Thyroid gland (tissue), 4 donors: Measurements from ENCODE around the gene RNPEPL1. TPM values are rescaled to one million over a fixed set of nuclear protein-coding genes. Genes with fewer than 3 reads are reported as not detected.

Experiments
- DNase-seq, 2 donors: peaks; one replicate each; pipeline ENCODE4 v3.0.0-alpha.2; 2019
- H3K27ac ChIP-seq, 3 donors: fragments of 200-600 bp; sonication (generic); 1 replicate in 2 of 3; 2 replicates in 1 of 3; pipeline ENCODE4 v1.5.1; 2016 to 2019; ENCODE audit warnings: mild to moderate bottlenecking in 1 of 3, moderate library complexity in 1 of 3
- H3K27me3 ChIP-seq: fragments of 200-600 bp; sonication (generic); one replicate; pipeline ENCODE4 v1.5.1; 2019
- H3K36me3 ChIP-seq, 2 donors: fragments of 200-600 bp; sonication (generic); one replicate each; pipeline ENCODE4 v1.5.1; 2016 to 2019
- H3K4me1 ChIP-seq, 2 donors: fragments of 200-600 bp; sonication (generic); one replicate each; pipeline ENCODE4 v1.5.1; 2017 to 2019
- H3K4me3 ChIP-seq, 3 donors: fragments of 200-600 bp; sonication (generic); replicated peaks in 1 of 3; 1 replicate in 2 of 3; 2 replicates in 1 of 3; pipeline ENCODE4 v1.5.1; 2016; ENCODE audit warnings: mild to moderate bottlenecking in 1 of 3
- H3K9me3 ChIP-seq: fragments of 200-600 bp; sonication (generic); one replicate; pipeline ENCODE4 v1.5.1; 2017
- CTCF ChIP-seq, 6 experiments: fragments of 200-600 bp in 3 of 6; fragments of 450-650 bp in 3 of 6; sonication (generic) in 3 of 6; IDR thresholded peaks; one replicate each; pipeline ENCODE4 v1.5.1; 2016 to 2019; ENCODE audit warnings: antibody characterized with exemption in 6 of 6, mild to moderate bottlenecking in 2 of 6, inconsistent platforms in 1 of 6, moderate library complexity in 1 of 6
- POLR2A ChIP-seq, 2 donors: fragments of 450-650 bp; IDR thresholded peaks; one replicate each; pipeline ENCODE4 v1.6.1; 2017; ENCODE audit warnings: antibody characterized with exemption in 2 of 2, mild to moderate bottlenecking in 2 of 2, moderate library complexity in 1 of 2
- WGBS, 2 donors: methylation state at CpG; one replicate each; pipeline ENCODE4 v1.1.5; 2017; 5-methylcytosine and 5-hydroxymethylcytosine counted together
- intact Hi-C: fragments of 100-400 bp; cut with DNase I; formaldehyde crosslinking; loops from one replicate; pipeline ENCODE4 v1.15.1; 2023
- total RNA-seq, 4 donors: library from RNA; depleted of rRNA; stranded (reverse); fragments of >200 nt; gene quantifications; one replicate each; pipeline ENCODE4 v1.2.3, GENCODE V29; 2016

RNPEPL1 gene
- total RNA-seq, 4 donors from 2014 or later, result 20.0 to 45.5 (median 37.3) TPM

DNA sequence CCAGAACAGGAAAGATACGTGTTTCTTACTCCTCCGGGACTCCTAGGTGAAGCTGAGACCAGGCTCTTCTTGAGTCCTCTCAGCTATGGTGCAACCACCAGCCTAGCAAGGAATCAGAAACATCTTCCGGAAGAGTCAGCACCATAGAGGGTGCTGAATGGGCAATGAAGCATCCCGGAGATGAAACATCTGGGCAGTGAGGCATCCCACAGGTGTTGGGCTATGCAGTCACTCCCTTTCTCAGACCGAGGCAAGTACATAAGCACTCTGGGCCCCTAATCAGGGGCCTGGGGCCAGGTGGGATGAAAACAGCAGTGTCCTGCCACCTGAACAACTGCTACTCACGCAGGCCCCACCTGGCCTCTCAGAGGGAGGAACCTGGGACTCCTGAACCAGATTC lies 16.8 kb downstream of the RNPEPL1 start:
- Histone ChIP-seq H3K27ac (no peak overlapping the region), H3K27me3 (no peaks in the 10 kb centered on the region), H3K4me3 (peak overlapping the region in 1 of 3 donors; percentile 89), H3K4me1 (peaks cover 29 to 40% of the 10 kb centered on the region in 2 donors), H3K36me3 (no peaks in the 10 kb centered on the region), H3K9me3 (no peaks in the 10 kb centered on the region)
- intact Hi-C loops, result no loop called here
- DNase-seq, result no peak
- TF ChIP-seq POLR2A (IDR thresholded peaks at IDR 0.05), result no peak
- TF ChIP-seq CTCF (IDR thresholded peaks at IDR 0.05), result no peak
- WGBS, 2 donors, result 90 to 92% methylated on average over 6 of the region's 6 CpGs

DNA sequence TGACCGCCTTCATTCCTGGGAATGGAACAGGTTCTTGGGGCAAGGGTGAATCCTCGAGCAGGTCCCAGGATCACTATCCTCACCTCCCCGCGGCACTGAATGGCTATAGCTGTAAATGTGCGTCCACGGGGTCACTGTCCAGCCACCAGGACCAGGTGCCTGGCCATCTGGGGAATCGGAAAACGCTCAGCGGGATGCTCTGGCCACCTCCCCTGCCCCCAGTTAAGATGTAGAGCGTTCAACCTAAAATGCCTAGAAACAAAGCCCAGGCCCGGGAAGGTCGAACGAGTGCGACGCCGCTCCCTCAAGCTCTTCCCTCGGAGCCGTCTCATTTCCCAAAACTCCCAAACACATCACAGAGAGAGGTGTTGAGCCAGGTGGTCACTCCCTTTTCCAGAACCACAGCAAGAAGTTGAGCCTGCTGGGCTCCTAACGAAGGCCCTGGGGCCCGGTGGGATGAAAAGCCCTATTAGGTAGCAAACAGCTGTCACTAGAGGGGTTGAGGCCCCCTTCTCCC lies 17.5 kb downstream of the RNPEPL1 start:
- H3K27me3 ChIP-seq, result no peaks in the 10 kb centered on the region
- TF ChIP-seq CTCF (IDR thresholded peaks at IDR 0.05) (no peak), POLR2A (IDR thresholded peaks at IDR 0.05) (no peak)
- DNase-seq, result no peak
- H3K27ac ChIP-seq, result peak overlapping the region; percentile 68 to 95 (median 89)
- peak overlapping the region; percentile 78 to 89 (median 89) for H3K4me3 ChIP-seq
- no peaks in the 10 kb centered on the region for H3K9me3 ChIP-seq
- peaks cover 0 to 2% of the 10 kb centered on the region in 2 donors for H3K36me3 ChIP-seq
- WGBS, 2 donors, result 3 to 10% methylated on average over 4 to 20 of the region's 20 CpGs
- H3K4me1 ChIP-seq, result peaks cover 26 to 33% of the 10 kb centered on the region in 2 donors
- intact Hi-C loops, result no loop called here

- H3K4me3 ChIP-seq, result peak within 1 kb of the TSS; percentile 78 to 89 (median 89)
- no peaks in the 10 kb centered on the region for H3K9me3 ChIP-seq
- peak in 1 of 6 experiments; percentile 2 for TF ChIP-seq CTCF (IDR thresholded peaks at IDR 0.05)
- TF ChIP-seq POLR2A (IDR thresholded peaks at IDR 0.05), result peak in 1 of 2 donors; percentile 71
- peaks cover 3 to 8% of the 10 kb centered on the region in 2 donors for H3K36me3 ChIP-seq
- intact Hi-C loops, result no loop called here
- whole genome bisulfite sequencing, 2 donors, result 0% methylated on average over 6 to 14 of the region's 88 CpGs
- H3K27ac ChIP-seq, result peak within 1 kb of the TSS; percentile 68 to 95 (median 89)
- no peaks in the 10 kb centered on the region for H3K27me3 ChIP-seq
- peaks cover 26 to 32% of the 10 kb centered on the region in 2 donors for H3K4me1 ChIP-seq
- peak; percentile 98 to 99 for DNase-seq
Observed at GRCh38 chr2:240586198-240586918, 18.1 kb downstream of the RNPEPL1 start, which contains the start of gene CAPN10. Gene CAPN10 (plus strand): TSS chr2:240586734. CDS start chr2:240586912, 178 bp downstream.

GRCh38 chr2:240586919-240587800 lies 18.9 kb downstream of the RNPEPL1 start:
- intact Hi-C loops, result no loop called here
- Histone ChIP-seq H3K4me3 (peak overlapping the region; percentile 69 to 89 (median 89)), H3K4me1 (peaks cover 26 to 32% of the 10 kb centered on the region in 2 donors), H3K9me3 (no peaks in the 10 kb centered on the region), H3K36me3 (peaks cover 3 to 13% of the 10 kb centered on the region in 2 donors), H3K27ac (peak overlapping the region in 2 of 3 donors; percentile 89 to 95), H3K27me3 (no peaks in the 10 kb centered on the region)
- 6 to 18% methylated on average over 9 to 17 of the region's 62 CpGs for WGBS, 2 donors
- no peak for TF ChIP-seq POLR2A (IDR thresholded peaks at IDR 0.05)
- no peak for TF ChIP-seq CTCF (IDR thresholded peaks at IDR 0.05)
- peak; percentile 45 to 59 for DNase-seq
